AG04450 (cell line): ENCODE results near the gene CASK. TPM values are rescaled to one million over a fixed set of nuclear protein-coding genes. Genes with fewer than 3 reads are reported as not detected.

Source experiments
- CTCF ChIA-PET: fragments of 300-600, 350-600 bp; formaldehyde crosslinking; extraction: SDS; loops from one replicate; lab custom pipeline; 2022; ENCODE audit warnings: antibody characterized with exemption, inconsistent platforms; lab: Charles Lee
- POLR2A ChIA-PET: fragments of 350-600 bp; formaldehyde crosslinking; extraction: SDS; loops from one replicate; lab custom pipeline; 2021; ENCODE audit warnings: antibody characterized with exemption, inconsistent platforms; lab: Yijun Ruan, JAX
- DNase-seq: peaks from one replicate; pipeline ENCODE4 v3.0.0-alpha.2; 2011; ENCODE audit warnings: low read depth, low spot score
- H3K27ac ChIP-seq: one replicate; pipeline ENCODE4 v1.5.1; 2012; ENCODE audit warnings: low read depth, low read length, control low read depth
- H3K27me3 ChIP-seq: one replicate; pipeline ENCODE4 v1.6.0; 2012; ENCODE audit warnings: low read length; ENCODE audit not compliant: control insufficient read depth, insufficient read depth
- H3K4me3 ChIP-seq: 2 replicates; pipeline ENCODE4 v1.5.1; 2011; ENCODE audit warnings: mild to moderate bottlenecking, low read depth, low read length, control low read depth
- H3K9me3 ChIP-seq: 2 replicates; pipeline ENCODE4 v1.5.1; 2012; ENCODE audit warnings: low read length; ENCODE audit not compliant: control insufficient read depth, insufficient read depth
- polyA plus RNA-seq: library from polyadenylated mRNA; depleted of rRNA; stranded (reverse); fragments of >200 nt; gene quantifications from 2 replicates; pipeline ENCODE4 v1.2.3, GENCODE V29; 2011
- TF ChIP-seq, protein P1 (sequence below): IDR thresholded peaks from 2 replicates; pipeline ENCODE4 v1.5.1; 2011; ENCODE audit warnings: low read depth, low read length, control low read depth, inconsistent platforms

Gene CASK
- polyA plus RNA-seq, 1 experiment = 30.0 TPM

- H3K27me3 ChIP-seq = no peaks in the 10 kb centered on the region
- no peak overlapping the region for H3K27ac ChIP-seq
- no peak for DNase-seq
- CTCF ChIA-PET = interaction anchor here (1.7 kb wide), 1 partner anchor 29 kb away, joined by 3 read pairs; no protein-coding TSS in a partner anchor
- no peaks in the 10 kb centered on the region for H3K9me3 ChIP-seq
- no peak overlapping the region for H3K4me3 ChIP-seq
- TF ChIP-seq, protein P1, sequence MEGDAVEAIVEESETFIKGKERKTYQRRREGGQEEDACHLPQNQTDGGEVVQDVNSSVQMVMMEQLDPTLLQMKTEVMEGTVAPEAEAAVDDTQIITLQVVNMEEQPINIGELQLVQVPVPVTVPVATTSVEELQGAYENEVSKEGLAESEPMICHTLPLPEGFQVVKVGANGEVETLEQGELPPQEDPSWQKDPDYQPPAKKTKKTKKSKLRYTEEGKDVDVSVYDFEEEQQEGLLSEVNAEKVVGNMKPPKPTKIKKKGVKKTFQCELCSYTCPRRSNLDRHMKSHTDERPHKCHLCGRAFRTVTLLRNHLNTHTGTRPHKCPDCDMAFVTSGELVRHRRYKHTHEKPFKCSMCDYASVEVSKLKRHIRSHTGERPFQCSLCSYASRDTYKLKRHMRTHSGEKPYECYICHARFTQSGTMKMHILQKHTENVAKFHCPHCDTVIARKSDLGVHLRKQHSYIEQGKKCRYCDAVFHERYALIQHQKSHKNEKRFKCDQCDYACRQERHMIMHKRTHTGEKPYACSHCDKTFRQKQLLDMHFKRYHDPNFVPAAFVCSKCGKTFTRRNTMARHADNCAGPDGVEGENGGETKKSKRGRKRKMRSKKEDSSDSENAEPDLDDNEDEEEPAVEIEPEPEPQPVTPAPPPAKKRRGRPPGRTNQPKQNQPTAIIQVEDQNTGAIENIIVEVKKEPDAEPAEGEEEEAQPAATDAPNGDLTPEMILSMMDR = no peak
- POLR2A ChIA-PET = interaction anchor here (1.5 kb wide), 1 partner anchor 94 kb away, joined by 3 read pairs; no protein-coding TSS in a partner anchor
Observed at GRCh38 chrX:41828826-41829225, 94.5 kb downstream of the CASK start.

DNA sequence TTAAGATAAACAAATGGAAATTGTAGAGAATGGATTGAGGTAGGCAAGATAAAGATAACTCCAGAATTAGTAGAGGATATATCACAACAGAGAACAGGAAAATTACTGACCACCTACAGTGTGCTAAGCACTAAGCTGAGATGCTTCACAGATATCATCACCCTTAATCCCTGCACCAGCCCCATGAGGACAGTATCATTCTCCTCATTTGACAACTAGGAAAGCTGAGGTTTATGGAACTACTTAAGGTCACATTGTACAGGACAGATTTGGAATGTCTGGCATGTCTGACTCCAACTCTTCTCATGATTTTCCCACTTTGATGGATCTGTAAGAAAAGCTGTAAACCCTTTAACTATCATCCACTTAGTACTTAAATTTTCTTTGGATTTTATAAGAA is 95.5 kb downstream of the CASK start:
- H3K9me3 ChIP-seq = no peaks in the 10 kb centered on the region
- H3K4me3 ChIP-seq = no peak overlapping the region
- ChIA-PET POLR2A (interaction anchor here (1.5 kb wide), 1 partner anchor 95 kb away, joined by 3 read pairs; no protein-coding TSS in a partner anchor), CTCF (interaction anchor here (1.7 kb wide), 1 partner anchor 28 kb away, joined by 3 read pairs; no protein-coding TSS in a partner anchor)
- H3K27ac ChIP-seq = no peak overlapping the region
- no peak for DNase-seq
- no peaks in the 10 kb centered on the region for H3K27me3 ChIP-seq
- TF ChIP-seq, protein P1 = no peak

DNA sequence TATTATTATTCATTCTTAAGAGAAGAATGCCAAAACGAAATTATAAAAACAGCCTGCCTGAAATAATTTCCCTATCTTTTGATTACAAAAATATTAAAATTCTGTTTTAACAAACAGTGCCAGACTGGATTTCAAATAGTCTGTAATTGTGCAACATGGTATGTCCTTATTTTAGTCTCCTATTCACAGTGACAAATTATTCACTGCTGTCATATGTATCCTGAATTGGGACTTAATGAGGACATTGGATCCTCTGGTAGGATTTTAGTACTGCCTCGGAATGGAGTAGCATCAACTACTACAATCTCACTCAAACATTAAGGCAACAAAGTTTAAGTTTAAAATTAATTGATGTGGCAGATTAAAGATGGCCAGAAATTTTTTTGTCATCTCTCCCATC is 97.6 kb downstream of the CASK start:
- no peak for DNase-seq
- H3K27ac ChIP-seq = no peak overlapping the region
- no peak overlapping the region for H3K4me3 ChIP-seq
- ChIA-PET POLR2A (no interaction called here), CTCF (no interaction called here)
- H3K9me3 ChIP-seq = no peaks in the 10 kb centered on the region
- TF ChIP-seq, protein P1 = no peak
- no peaks in the 10 kb centered on the region for H3K27me3 ChIP-seq

- TF ChIP-seq, protein P1 = peak; percentile 12; the same call in 1 of the 2 replicates
- Histone ChIP-seq H3K27ac (no peak overlapping the region), H3K9me3 (no peaks in the 10 kb centered on the region), H3K4me3 (no peak overlapping the region), H3K27me3 (no peaks in the 10 kb centered on the region)
- POLR2A ChIA-PET = no interaction called here
- DNase-seq = no peak
- CTCF ChIA-PET = no interaction called here
Observed at GRCh38 chrX:41824551-41824950, 98.8 kb downstream of the CASK start.

- no peak overlapping the region for H3K4me3 ChIP-seq
- H3K27ac ChIP-seq = no peak overlapping the region
- POLR2A ChIA-PET = no interaction called here
- CTCF ChIA-PET = no interaction called here
- TF ChIP-seq, protein P1 = no peak
- no peak for DNase-seq
- H3K27me3 ChIP-seq = no peaks in the 10 kb centered on the region
- H3K9me3 ChIP-seq = no peaks in the 10 kb centered on the region
Observed at GRCh38 chrX:41823402-41823801, 100.0 kb downstream of the CASK start.
